ENCODE results near the gene ANKMY1. TPM values are rescaled to one million over a fixed set of nuclear protein-coding genes. Genes with fewer than 3 reads are reported as not detected.

The ANKMY1 gene
- total RNA-seq, 2 experiments from 2014 or later = 25.7 to 26.2 TPM

- no peak overlapping the region for H3K27ac ChIP-seq (ENCODE audit: low read depth in 1 of 2, low read length in 2 of 2)
- Mint-ChIP-seq H3K36me3 (ENCODE audit: low read depth) (peaks cover 48% of the 10 kb centered on the region), H3K4me3 (peak overlapping the region; percentile 63), H3K27ac (peak overlapping the region; percentile 70), H3K27me3 (no peaks in the 10 kb centered on the region), H3K9me3 (no peaks in the 10 kb centered on the region), H3K4me1 (ENCODE audit: low read depth) (peaks cover 50% of the 10 kb centered on the region)
- peaks cover 53% of the 10 kb centered on the region for H3K4me1 ChIP-seq (ENCODE audit: insufficient read depth, low read length)
- no peaks in the 10 kb centered on the region for H3K27me3 ChIP-seq (ENCODE audit: control insufficient read depth in 1 of 2, insufficient read depth in 2 of 2, low read length in 2 of 2)
- H3K36me3 ChIP-seq (ENCODE audit: insufficient read depth, low read length) = peaks cover 37% of the 10 kb centered on the region
- peak; percentile 62 to 85 (median 71) for DNase-seq
- intact Hi-C loops (cut with DNase I, micrococcal nuclease) = loop anchor here in 1 of 2 experiments (5.0 to 10.0 kb wide), 3 partner anchors 44 to 658 kb away; no protein-coding TSS in a partner anchor
- H3K4me3 ChIP-seq (ENCODE audit: low read length) = no peak overlapping the region
- no peaks in the 10 kb centered on the region for H3K9me3 ChIP-seq (ENCODE audit: control insufficient read depth in 1 of 2, insufficient read depth in 1 of 2, low read length in 2 of 2)
- no peak for ATAC-seq (ENCODE audit: poor library complexity)
- POLR2A ChIA-PET = interaction anchor here (1.7 to 2.8 kb wide), 3 partner anchors 9 to 30 kb away, joined by 6 to 15 read pairs (median 7); partner anchors contain the start of gene CAPN10
- CTCF ChIA-PET = interaction anchor here (0.6 to 2.7 kb wide), 7 partner anchors 11 to 43 kb away, joined by 3 to 24 read pairs (median 5); partner anchors contain the start of genes CAPN10 and RNPEPL1
- peak; percentile 46 for TF ChIP-seq CTCF (IDR thresholded peaks at IDR 0.05)
Observed at GRCh38 chr2:240556553-240557100, 1.2 kb downstream of the ANKMY1 start.

- Mint-ChIP-seq H3K4me1 (ENCODE audit: low read depth) (peaks cover 41% of the 10 kb centered on the region), H3K9me3 (no peaks in the 10 kb centered on the region), H3K4me3 (no peak overlapping the region), H3K27ac (no peak overlapping the region), H3K36me3 (ENCODE audit: low read depth) (peaks cover 48% of the 10 kb centered on the region), H3K27me3 (no peaks in the 10 kb centered on the region)
- intact Hi-C loops (cut with DNase I, micrococcal nuclease) = loop anchor here in 1 of 2 experiments (5.0 to 10.0 kb wide), 3 partner anchors 43 to 659 kb away; no protein-coding TSS in a partner anchor
- ATAC-seq (ENCODE audit: poor library complexity) = no peak
- ChIA-PET POLR2A (interaction anchor here (1.7 kb wide), 1 partner anchor 31 kb away, joined by 6 read pairs; the partner anchor contains the start of gene CAPN10), CTCF (interaction anchor here (1.8 to 2.7 kb wide), 3 partner anchors 11 to 31 kb away, joined by 10 to 24 read pairs (median 13); partner anchors contain the start of genes CAPN10 and RNPEPL1)
- Histone ChIP-seq H3K27ac (ENCODE audit: low read depth in 1 of 2, low read length in 2 of 2) (no peak overlapping the region), H3K36me3 (ENCODE audit: insufficient read depth, low read length) (peaks cover 45% of the 10 kb centered on the region), H3K4me1 (ENCODE audit: insufficient read depth, low read length) (peaks cover 47% of the 10 kb centered on the region), H3K4me3 (ENCODE audit: low read length) (no peak overlapping the region), H3K9me3 (ENCODE audit: control insufficient read depth in 1 of 2, insufficient read depth in 1 of 2, low read length in 2 of 2) (no peaks in the 10 kb centered on the region), H3K27me3 (ENCODE audit: control insufficient read depth in 1 of 2, insufficient read depth in 2 of 2, low read length in 2 of 2) (no peaks in the 10 kb centered on the region)
- no peak for TF ChIP-seq CTCF (IDR thresholded peaks at IDR 0.05)
- DNase-seq = peak in 1 of 14 experiments; percentile 21
Observed at GRCh38 chr2:240555541-240556250, 2.1 kb downstream of the ANKMY1 start.

- peaks cover 43% of the 10 kb centered on the region for H3K4me1 ChIP-seq (ENCODE audit: insufficient read depth, low read length)
- Mint-ChIP-seq H3K4me3 (no peak overlapping the region), H3K36me3 (ENCODE audit: low read depth) (peaks cover 51% of the 10 kb centered on the region)
Observed at GRCh38 chr2:240554767-240555493, 2.9 kb downstream of the ANKMY1 start.

More at GRCh38 chr2:240554767-240555493, 2.9 kb downstream of the ANKMY1 start:
- Mint-ChIP-seq H3K27me3 (no peaks in the 10 kb centered on the region), H3K9me3 (no peaks in the 10 kb centered on the region), H3K4me1 (ENCODE audit: low read depth) (peaks cover 39% of the 10 kb centered on the region), H3K27ac (no peak overlapping the region)
- Histone ChIP-seq H3K27ac (ENCODE audit: low read depth in 1 of 2, low read length in 2 of 2) (no peak overlapping the region), H3K36me3 (ENCODE audit: insufficient read depth, low read length) (peaks cover 49% of the 10 kb centered on the region), H3K9me3 (ENCODE audit: control insufficient read depth in 1 of 2, insufficient read depth in 1 of 2, low read length in 2 of 2) (no peaks in the 10 kb centered on the region), H3K4me3 (ENCODE audit: low read length) (no peak overlapping the region), H3K27me3 (ENCODE audit: control insufficient read depth in 1 of 2, insufficient read depth in 2 of 2, low read length in 2 of 2) (no peaks in the 10 kb centered on the region)
- POLR2A ChIA-PET = interaction anchor here (1.7 kb wide), 1 partner anchor 32 kb away, joined by 6 read pairs; the partner anchor contains the start of gene CAPN10
- intact Hi-C loops (cut with DNase I, micrococcal nuclease) = loop anchor here in 1 of 2 experiments (5.0 to 10.0 kb wide), 3 partner anchors 43 to 660 kb away; no protein-coding TSS in a partner anchor
- no peak for TF ChIP-seq CTCF (IDR thresholded peaks at IDR 0.05)
- ATAC-seq (ENCODE audit: poor library complexity) = no peak
- CTCF ChIA-PET = interaction anchor here (2.1 kb wide), 1 partner anchor 25 kb away, joined by 7 read pairs; no protein-coding TSS in a partner anchor
- DNase-seq = peak in 1 of 14 experiments; percentile 32
